SW480 (cell line): Measurements from ENCODE around the gene GPC5.
A peak's percentile ranks its signal among the peaks of the same experiment; 100 is the strongest.
"Not testable (repeated sequence)": the region's sequence is repeated elsewhere in the genome, so short reads cannot be mapped to it uniquely, and the experiment has no call there.

ENCODE experiments used
- DNase-seq: peaks from one replicate; pipeline ENCODE4 v3.0.0-alpha.2; 2016; ENCODE audit warnings: low spot score

The GPC5 gene

GRCh38 chr13:91878491-91878890 lies 480.1 kb downstream of the GPC5 start:
- no peak for DNase-seq

- DNase-seq: no peak
These were observed 480.9 kb downstream of the GPC5 start for GRCh38 chr13:91879360-91879759.

- DNase-seq: no peak
These were observed 484.5 kb downstream of the GPC5 start for GRCh38 chr13:91882918-91883317.

GRCh38 chr13:91889641-91890040 lies 491.2 kb downstream of the GPC5 start:
- DNase-seq: no peak

- DNase-seq: no peak
These were observed 492.7 kb downstream of the GPC5 start for GRCh38 chr13:91891141-91891540.

GRCh38 chr13:91893040-91893439 lies 494.6 kb downstream of the GPC5 start:
- no peak for DNase-seq

GRCh38 chr13:91894316-91894715 lies 495.9 kb downstream of the GPC5 start:
- no peak for DNase-seq

GRCh38 chr13:91896547-91896946 lies 498.1 kb downstream of the GPC5 start:
- no peak for DNase-seq

GRCh38 chr13:91898986-91899385 lies 500.6 kb downstream of the GPC5 start:
- DNase-seq: not testable (repeated sequence)

GRCh38 chr13:91902291-91902690 lies 503.9 kb downstream of the GPC5 start:
- DNase-seq: no peak

- DNase-seq: no peak
These were observed 505.6 kb downstream of the GPC5 start for GRCh38 chr13:91904005-91904404.

- DNase-seq: no peak
These were observed 506.2 kb downstream of the GPC5 start for GRCh38 chr13:91904597-91904996.

GRCh38 chr13:91907398-91907797 lies 509.0 kb downstream of the GPC5 start:
- no peak for DNase-seq

- DNase-seq: no peak
These were observed 511.2 kb downstream of the GPC5 start for GRCh38 chr13:91909617-91910016.

- no peak for DNase-seq
These were observed 524.7 kb downstream of the GPC5 start for GRCh38 chr13:91922969-91923592.

- no peak for DNase-seq
These were observed 532.3 kb downstream of the GPC5 start for GRCh38 chr13:91930687-91931086.

- no peak for DNase-seq
These were observed 535.9 kb downstream of the GPC5 start for GRCh38 chr13:91934354-91934753.

GRCh38 chr13:91946498-91947070 lies 548.2 kb downstream of the GPC5 start:
- DNase-seq: peak; percentile 11

GRCh38 chr13:91948736-91949135 lies 550.3 kb downstream of the GPC5 start:
- DNase-seq: no peak

- no peak for DNase-seq
These were observed 552.4 kb downstream of the GPC5 start for GRCh38 chr13:91950803-91951202.

- no peak for DNase-seq
These were observed 557.3 kb downstream of the GPC5 start for GRCh38 chr13:91955546-91956355.

- no peak for DNase-seq
These were observed 562.5 kb downstream of the GPC5 start for GRCh38 chr13:91960947-91961346.

- no peak for DNase-seq
These were observed 564.5 kb downstream of the GPC5 start for GRCh38 chr13:91962946-91963345.
